Glomerular visceral epithelial cell (primary cell): Measurements from ENCODE around the gene GRPEL1.
"Not testable (repeated sequence)": the region's sequence is repeated elsewhere in the genome, so short reads cannot be mapped to it uniquely, and the experiment has no call there.

Experiments
- DNase-seq: peaks from one replicate; pipeline ENCODE4 v3.0.0-alpha.2; 2016; ENCODE audit errors: extremely low spot score

The GRPEL1 gene

GRCh38 chr4:7092026-7092425 is 24.2 kb upstream of the GRPEL1 start:
- DNase-seq, result no peak

- no peak for DNase-seq
Observed at GRCh38 chr4:7089213-7089986, 21.5 kb upstream of the GRPEL1 start.

GRCh38 chr4:7087036-7087435 is 19.2 kb upstream of the GRPEL1 start:
- DNase-seq, result no peak

GRCh38 chr4:7086384-7086783 is 18.5 kb upstream of the GRPEL1 start:
- no peak for DNase-seq

- not testable (repeated sequence) for DNase-seq
Observed at GRCh38 chr4:7084564-7084961, 16.7 kb upstream of the GRPEL1 start.

- DNase-seq, result no peak
Observed at GRCh38 chr4:7083597-7084563, 16.0 kb upstream of the GRPEL1 start.

- not testable (repeated sequence) for DNase-seq
Observed at GRCh38 chr4:7079909-7080308, 12.0 kb upstream of the GRPEL1 start.

GRCh38 chr4:7079483-7079882 is 11.6 kb upstream of the GRPEL1 start:
- DNase-seq, result not testable (repeated sequence)

GRCh38 chr4:7078025-7078424 is 10.2 kb upstream of the GRPEL1 start:
- DNase-seq, result no peak

GRCh38 chr4:7077371-7077770 is 9.5 kb upstream of the GRPEL1 start:
- no peak for DNase-seq

GRCh38 chr4:7076696-7077082 is 8.8 kb upstream of the GRPEL1 start:
- no peak for DNase-seq

- no peak for DNase-seq
Observed at GRCh38 chr4:7075962-7076695, 8.3 kb upstream of the GRPEL1 start.

- DNase-seq, result peak; percentile 57
Observed at GRCh38 chr4:7074426-7074825, 6.6 kb upstream of the GRPEL1 start.

- DNase-seq, result peak; percentile 42
Observed at GRCh38 chr4:7073526-7074390, 5.9 kb upstream of the GRPEL1 start.

- DNase-seq, result no peak
Observed at GRCh38 chr4:7073059-7073458, 5.2 kb upstream of the GRPEL1 start.

- peak; percentile 77 for DNase-seq
Observed at GRCh38 chr4:7070729-7071511, 3.1 kb upstream of the GRPEL1 start.

- no peak for DNase-seq
Observed at GRCh38 chr4:7068883-7069282, 1.0 kb upstream of the GRPEL1 start.

GRCh38 chr4:7068279-7068842 is 497 bp upstream of the GRPEL1 start:
- no peak for DNase-seq

- no peak for DNase-seq
Observed at GRCh38 chr4:7067126-7067451, 775 bp downstream of the GRPEL1 start.

GRCh38 chr4:7066493-7066892 is 1.4 kb downstream of the GRPEL1 start:
- DNase-seq, result no peak
